ENCODE results near the gene NUMB.

DNA sequence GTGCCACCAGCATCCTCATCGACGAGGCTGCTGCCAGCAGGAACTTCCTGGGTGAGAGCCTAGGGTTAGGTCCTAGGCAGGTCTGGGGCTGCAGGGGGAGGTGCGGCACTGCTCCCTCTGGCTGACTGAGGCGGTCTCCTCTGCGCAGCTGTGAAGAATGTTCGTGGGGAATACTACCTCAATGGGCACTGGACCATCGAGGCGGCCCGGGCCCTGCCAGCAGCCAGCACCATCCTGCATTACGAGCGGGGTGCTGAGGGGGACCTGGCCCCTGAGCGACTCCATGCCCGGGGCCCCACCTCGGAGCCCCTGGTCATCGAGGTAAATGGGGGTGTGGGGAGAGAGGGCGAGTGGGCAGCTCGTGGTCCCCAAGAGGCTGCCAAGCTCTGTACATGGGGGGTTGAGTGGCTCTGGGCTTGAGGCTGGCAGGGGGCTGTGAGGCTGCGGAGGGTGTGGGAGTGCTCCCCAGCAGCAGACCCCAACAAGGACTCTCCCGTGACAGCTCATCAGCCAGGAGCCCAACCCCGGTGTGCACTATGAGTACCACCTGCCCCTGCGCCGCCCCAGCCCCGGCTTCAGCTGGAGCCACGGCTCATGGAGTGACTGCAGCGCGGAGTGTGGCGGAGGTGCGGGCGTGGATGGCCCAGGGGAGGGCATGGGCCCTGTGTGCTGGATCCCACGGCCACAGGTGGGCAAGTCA lies 206.7 kb downstream of the NUMB start:
- TF ChIP-seq, protein P1, sequence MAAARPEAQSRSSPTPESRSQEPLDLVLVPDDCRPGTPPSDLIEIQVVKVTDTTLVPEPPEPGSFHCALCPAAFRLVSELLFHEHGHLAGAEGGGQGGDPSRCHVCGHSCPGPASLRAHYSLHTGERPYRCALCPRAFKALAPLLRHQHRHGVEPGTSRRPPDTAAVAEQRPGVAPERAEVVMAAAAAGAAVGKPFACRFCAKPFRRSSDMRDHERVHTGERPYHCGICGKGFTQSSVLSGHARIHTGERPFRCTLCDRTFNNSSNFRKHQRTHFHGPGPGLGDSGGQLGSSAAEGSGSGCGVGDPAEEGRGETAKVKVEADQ (CRISPR knock-in tag; IDR thresholded peaks at IDR 0.05; ENCODE audit: borderline replicate concordance): no peak
- TF ChIP-seq, protein P2, sequence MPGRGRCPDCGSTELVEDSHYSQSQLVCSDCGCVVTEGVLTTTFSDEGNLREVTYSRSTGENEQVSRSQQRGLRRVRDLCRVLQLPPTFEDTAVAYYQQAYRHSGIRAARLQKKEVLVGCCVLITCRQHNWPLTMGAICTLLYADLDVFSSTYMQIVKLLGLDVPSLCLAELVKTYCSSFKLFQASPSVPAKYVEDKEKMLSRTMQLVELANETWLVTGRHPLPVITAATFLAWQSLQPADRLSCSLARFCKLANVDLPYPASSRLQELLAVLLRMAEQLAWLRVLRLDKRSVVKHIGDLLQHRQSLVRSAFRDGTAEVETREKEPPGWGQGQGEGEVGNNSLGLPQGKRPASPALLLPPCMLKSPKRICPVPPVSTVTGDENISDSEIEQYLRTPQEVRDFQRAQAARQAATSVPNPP (CRISPR knock-in tag; IDR thresholded peaks at IDR 0.05): no peak
- TF ChIP-seq CTCF (CRISPR knock-in tag; IDR thresholded peaks at IDR 0.05) (no peak), SMC3 (IDR thresholded peaks at IDR 0.05; ENCODE audit: low read length) (no peak), CREB1 (IDR thresholded peaks at IDR 0.05) (no peak), CREB1 (CRISPR knock-in tag; IDR thresholded peaks at IDR 0.05) (no peak), RERE (CRISPR knock-in tag; IDR thresholded peaks at IDR 0.05; ENCODE audit: low read depth) (no peak), EP300 (IDR thresholded peaks at IDR 0.05; ENCODE audit: low read depth in 2 of 2, low read length in 2 of 2) (no peak), EP300 (CRISPR knock-in tag; IDR thresholded peaks at IDR 0.05; ENCODE audit: borderline replicate concordance) (no peak), HMG20B (CRISPR knock-in tag; conservative IDR thresholded peaks at IDR 0.05) (no peak), YY1 (IDR thresholded peaks at IDR 0.05; ENCODE audit: insufficient read depth, insufficient replicate concordance, low read depth, low read length) (no peak), KDM5A (IDR thresholded peaks at IDR 0.05; ENCODE audit: borderline replicate concordance, low read length) (no peak), SUZ12 (IDR thresholded peaks at IDR 0.05; ENCODE audit: low read depth, low read length) (no peak), BRCA1 (CRISPR knock-in tag; IDR thresholded peaks at IDR 0.05) (no peak), EHMT2 (IDR thresholded peaks at IDR 0.05; ENCODE audit: borderline replicate concordance, low read depth, low read length) (no peak)
- TF ChIP-seq, protein P3, sequence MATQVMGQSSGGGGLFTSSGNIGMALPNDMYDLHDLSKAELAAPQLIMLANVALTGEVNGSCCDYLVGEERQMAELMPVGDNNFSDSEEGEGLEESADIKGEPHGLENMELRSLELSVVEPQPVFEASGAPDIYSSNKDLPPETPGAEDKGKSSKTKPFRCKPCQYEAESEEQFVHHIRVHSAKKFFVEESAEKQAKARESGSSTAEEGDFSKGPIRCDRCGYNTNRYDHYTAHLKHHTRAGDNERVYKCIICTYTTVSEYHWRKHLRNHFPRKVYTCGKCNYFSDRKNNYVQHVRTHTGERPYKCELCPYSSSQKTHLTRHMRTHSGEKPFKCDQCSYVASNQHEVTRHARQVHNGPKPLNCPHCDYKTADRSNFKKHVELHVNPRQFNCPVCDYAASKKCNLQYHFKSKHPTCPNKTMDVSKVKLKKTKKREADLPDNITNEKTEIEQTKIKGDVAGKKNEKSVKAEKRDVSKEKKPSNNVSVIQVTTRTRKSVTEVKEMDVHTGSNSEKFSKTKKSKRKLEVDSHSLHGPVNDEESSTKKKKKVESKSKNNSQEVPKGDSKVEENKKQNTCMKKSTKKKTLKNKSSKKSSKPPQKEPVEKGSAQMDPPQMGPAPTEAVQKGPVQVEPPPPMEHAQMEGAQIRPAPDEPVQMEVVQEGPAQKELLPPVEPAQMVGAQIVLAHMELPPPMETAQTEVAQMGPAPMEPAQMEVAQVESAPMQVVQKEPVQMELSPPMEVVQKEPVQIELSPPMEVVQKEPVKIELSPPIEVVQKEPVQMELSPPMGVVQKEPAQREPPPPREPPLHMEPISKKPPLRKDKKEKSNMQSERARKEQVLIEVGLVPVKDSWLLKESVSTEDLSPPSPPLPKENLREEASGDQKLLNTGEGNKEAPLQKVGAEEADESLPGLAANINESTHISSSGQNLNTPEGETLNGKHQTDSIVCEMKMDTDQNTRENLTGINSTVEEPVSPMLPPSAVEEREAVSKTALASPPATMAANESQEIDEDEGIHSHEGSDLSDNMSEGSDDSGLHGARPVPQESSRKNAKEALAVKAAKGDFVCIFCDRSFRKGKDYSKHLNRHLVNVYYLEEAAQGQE (IDR thresholded peaks at IDR 0.05; ENCODE audit: borderline replicate concordance in 1 of 2, low read depth in 1 of 2, low read length in 2 of 2): no peak
